Measurements from ENCODE around the gene STAG1.

- peak in 1 of 7 experiments; percentile 34 for TF ChIP-seq CTCF (IDR thresholded peaks at IDR 0.05)
- TF ChIP-seq POLR2A (IDR thresholded peaks at IDR 0.05), result no peak
Observed at GRCh38 chr3:136305879-136306278, 446.3 kb downstream of the STAG1 start.

All from body of pancreas (tissue), 4 donors.